Adrenal gland (tissue), 5 donors: Measurements from ENCODE around the gene CNTN5.

Experiments used
- CTCF ChIP-seq, 6 experiments: fragments of 450-650 bp in 4 of 6; fragments of 200-600 bp in 2 of 6; sonication (generic) in 1 of 6; IDR thresholded peaks; 1 replicate in 5 of 6; 2 replicates in 1 of 6; pipeline versions ENCODE4 v1.5.1 to v1.8.0; 2016 to 2021; ENCODE audit warnings: antibody characterized with exemption in 6 of 6, mild to moderate bottlenecking in 2 of 6, moderate library complexity in 1 of 6
- POLR2A ChIP-seq, 2 donors: fragments of 450-650 bp; IDR thresholded peaks; one replicate each; pipeline ENCODE4 v1.6.1; 2017; ENCODE audit warnings: antibody characterized with exemption in 2 of 2, mild to moderate bottlenecking in 2 of 2, moderate library complexity in 1 of 2
- donor health status: DM: no; HTN: no; CAD: no.

GRCh38 chr11:99410636-99411035 lies 389.9 kb downstream of the CNTN5 start:
- TF ChIP-seq POLR2A (IDR thresholded peaks at IDR 0.05) (no peak), CTCF (IDR thresholded peaks at IDR 0.05) (no peak)
